ENCODE measurements around the gene GABBR2. TPM values are rescaled to one million over a fixed set of nuclear protein-coding genes. Genes with fewer than 3 reads are reported as not detected.

The GABBR2 gene
- polyA plus RNA-seq, 1 donor (not counting 4 experiments of a cell fraction or from before 2014, with no cell fraction given), result 0.01 TPM

DNA sequence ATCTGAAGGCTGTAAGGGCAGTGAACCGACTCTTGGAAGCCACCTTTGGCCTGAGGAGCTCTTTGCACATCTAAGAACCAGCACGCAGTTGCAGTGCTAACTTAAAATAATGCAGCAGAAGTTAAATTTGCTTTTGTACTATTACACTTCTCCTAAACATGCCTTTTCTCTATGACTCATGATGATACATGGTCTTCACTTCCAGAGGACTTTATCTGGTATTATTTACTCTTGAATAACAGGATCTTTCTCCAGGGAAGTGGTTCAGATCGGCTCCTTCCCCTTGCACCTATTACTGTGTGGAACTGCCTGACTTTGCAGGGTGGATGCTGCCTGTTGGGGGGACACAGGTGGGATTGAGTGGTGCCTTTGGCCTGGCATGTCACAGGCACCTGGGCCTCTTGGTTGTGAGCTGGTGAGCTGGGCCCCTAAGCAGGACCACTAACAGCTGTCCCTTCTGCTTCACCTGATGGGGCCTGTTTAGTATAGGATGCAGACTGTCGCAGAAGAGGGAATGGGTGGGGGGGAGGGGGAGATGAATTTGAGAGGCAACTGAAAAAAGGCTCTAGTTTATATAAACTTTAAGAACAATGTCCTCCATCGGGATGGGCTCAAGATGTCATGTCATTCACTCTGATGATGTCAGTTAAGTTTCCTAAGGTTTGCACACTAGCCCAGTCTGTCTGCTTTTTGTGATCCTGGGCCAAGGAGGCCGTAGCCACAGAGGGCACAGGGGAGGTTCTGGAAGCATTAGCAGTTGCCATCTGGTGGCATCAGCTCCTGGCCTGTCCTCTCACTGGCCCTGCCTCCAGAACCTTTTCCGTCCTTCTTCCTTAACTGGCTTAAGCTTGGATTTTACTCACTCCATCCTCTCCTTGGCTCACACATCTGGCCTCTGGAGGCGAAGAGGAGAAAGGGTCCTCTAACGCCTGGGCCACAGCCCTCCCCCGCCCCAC lies 33.9 kb upstream of the GABBR2 start:
- no peak for DNase-seq (ENCODE audit: low read depth, low spot score)
- Histone ChIP-seq H3K27me3 (ENCODE audit: control insufficient read depth, extremely low read depth, insufficient read depth, low read length) (no peaks in the 10 kb centered on the region), H3K36me3 (ENCODE audit: control insufficient read depth in 2 of 2, extremely low read depth in 1 of 2, insufficient read depth in 2 of 2, low read length in 2 of 2) (peaks cover 4% of the 10 kb centered on the region in 2 experiments), H3K9me1 (ENCODE audit: control insufficient read depth, extremely low read depth, insufficient read depth, low read length) (no peaks in the 10 kb centered on the region), H3K4me2 (ENCODE audit: control insufficient read depth, extremely low read depth, insufficient read depth, low read depth, low read length) (no peak overlapping the region), H3K9me3 (ENCODE audit: control insufficient read depth, low read depth, low read length) (no peaks in the 10 kb centered on the region), H2AFZ (ENCODE audit: control insufficient read depth, low read length) (no peak overlapping the region), H3K4me3 (ENCODE audit: control insufficient read depth in 2 of 3, extremely low read depth in 1 of 3, insufficient read depth in 2 of 3, low read depth in 1 of 3, low read length in 3 of 3) (no peak overlapping the region), H3K9ac (ENCODE audit: control insufficient read depth, extremely low read depth, insufficient read depth, low read length) (no peak overlapping the region), H3K79me2 (ENCODE audit: control insufficient read depth, insufficient read depth, low read length) (no peaks in the 10 kb centered on the region), H4K20me1 (ENCODE audit: control insufficient read depth, extremely low read depth, insufficient read depth, low read length) (no peaks in the 10 kb centered on the region), H3K4me1 (ENCODE audit: control insufficient read depth, extremely low read depth, insufficient read depth, low read length) (peaks cover 7% of the 10 kb centered on the region), H3K27ac (ENCODE audit: control insufficient read depth, insufficient read depth, low read length) (no peak overlapping the region)
- dilution Hi-C loops (cut with MboI; ENCODE audit: extremely low pct_ligation_motif_present, low sequenced_read_pairs), result no loop called here
- no peak for FAIRE-seq
- TF ChIP-seq EZH2 (IDR thresholded peaks at IDR 0.05; ENCODE audit: low read length), result no peak
- TF ChIP-seq, protein P1, sequence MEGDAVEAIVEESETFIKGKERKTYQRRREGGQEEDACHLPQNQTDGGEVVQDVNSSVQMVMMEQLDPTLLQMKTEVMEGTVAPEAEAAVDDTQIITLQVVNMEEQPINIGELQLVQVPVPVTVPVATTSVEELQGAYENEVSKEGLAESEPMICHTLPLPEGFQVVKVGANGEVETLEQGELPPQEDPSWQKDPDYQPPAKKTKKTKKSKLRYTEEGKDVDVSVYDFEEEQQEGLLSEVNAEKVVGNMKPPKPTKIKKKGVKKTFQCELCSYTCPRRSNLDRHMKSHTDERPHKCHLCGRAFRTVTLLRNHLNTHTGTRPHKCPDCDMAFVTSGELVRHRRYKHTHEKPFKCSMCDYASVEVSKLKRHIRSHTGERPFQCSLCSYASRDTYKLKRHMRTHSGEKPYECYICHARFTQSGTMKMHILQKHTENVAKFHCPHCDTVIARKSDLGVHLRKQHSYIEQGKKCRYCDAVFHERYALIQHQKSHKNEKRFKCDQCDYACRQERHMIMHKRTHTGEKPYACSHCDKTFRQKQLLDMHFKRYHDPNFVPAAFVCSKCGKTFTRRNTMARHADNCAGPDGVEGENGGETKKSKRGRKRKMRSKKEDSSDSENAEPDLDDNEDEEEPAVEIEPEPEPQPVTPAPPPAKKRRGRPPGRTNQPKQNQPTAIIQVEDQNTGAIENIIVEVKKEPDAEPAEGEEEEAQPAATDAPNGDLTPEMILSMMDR (optimal IDR thresholded peaks at IDR 0.05 in 1 of 3, IDR thresholded peaks at IDR 0.05 in 1 of 3, conservative IDR thresholded peaks at IDR 0.05 in 1 of 3; ENCODE audit: extremely low read depth in 1 of 3, insufficient read depth in 2 of 3, low read length in 3 of 3), result no peak

DNA sequence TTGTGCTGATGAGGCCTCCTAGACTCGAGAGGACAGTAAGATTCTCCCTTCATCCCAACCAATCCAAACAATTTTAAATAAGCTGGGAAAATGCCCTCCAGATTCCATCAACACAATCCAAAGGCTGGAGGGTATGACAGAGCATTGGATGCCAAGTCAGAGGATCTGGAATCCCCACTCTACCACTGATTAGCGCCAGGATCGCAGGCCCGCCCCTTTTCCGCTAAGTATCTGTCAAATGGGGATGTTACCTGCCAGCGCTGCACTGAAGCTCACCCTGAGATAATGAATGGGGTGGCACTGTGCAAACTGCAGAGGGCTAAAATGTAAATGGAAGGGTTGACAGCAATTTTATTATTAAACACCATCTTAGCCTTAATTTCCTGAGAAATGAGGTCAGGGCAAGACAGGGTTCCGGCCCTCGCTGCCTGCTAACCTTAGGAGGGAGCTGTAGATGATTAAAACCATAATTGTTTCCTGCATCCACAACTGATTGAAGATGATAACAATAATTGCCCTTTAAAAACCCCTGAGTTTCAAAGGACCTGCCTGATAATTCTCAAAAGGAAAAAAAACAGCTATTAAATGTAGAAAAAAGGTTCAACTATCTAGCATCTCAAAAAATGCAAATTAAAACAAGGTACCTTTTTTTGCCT lies 31.6 kb upstream of the GABBR2 start:
- Histone ChIP-seq H3K4me3 (ENCODE audit: control insufficient read depth in 2 of 3, extremely low read depth in 1 of 3, insufficient read depth in 2 of 3, low read depth in 1 of 3, low read length in 3 of 3) (no peak overlapping the region), H3K27me3 (ENCODE audit: control insufficient read depth, extremely low read depth, insufficient read depth, low read length) (no peaks in the 10 kb centered on the region), H4K20me1 (ENCODE audit: control insufficient read depth, extremely low read depth, insufficient read depth, low read length) (no peaks in the 10 kb centered on the region), H3K36me3 (ENCODE audit: control insufficient read depth in 2 of 2, extremely low read depth in 1 of 2, insufficient read depth in 2 of 2, low read length in 2 of 2) (peaks cover 4% of the 10 kb centered on the region in 2 experiments), H3K9me1 (ENCODE audit: control insufficient read depth, extremely low read depth, insufficient read depth, low read length) (no peaks in the 10 kb centered on the region), H2AFZ (ENCODE audit: control insufficient read depth, low read length) (no peak overlapping the region), H3K27ac (ENCODE audit: control insufficient read depth, insufficient read depth, low read length) (no peak overlapping the region), H3K4me1 (ENCODE audit: control insufficient read depth, extremely low read depth, insufficient read depth, low read length) (peaks cover 7% of the 10 kb centered on the region), H3K79me2 (ENCODE audit: control insufficient read depth, insufficient read depth, low read length) (no peaks in the 10 kb centered on the region), H3K9ac (ENCODE audit: control insufficient read depth, extremely low read depth, insufficient read depth, low read length) (no peak overlapping the region), H3K4me2 (ENCODE audit: control insufficient read depth, extremely low read depth, insufficient read depth, low read depth, low read length) (no peak overlapping the region), H3K9me3 (ENCODE audit: control insufficient read depth, low read depth, low read length) (no peaks in the 10 kb centered on the region)
- FAIRE-seq, result no peak
- TF ChIP-seq EZH2 (IDR thresholded peaks at IDR 0.05; ENCODE audit: low read length), result no peak
- TF ChIP-seq, protein P1 (optimal IDR thresholded peaks at IDR 0.05 in 1 of 3, IDR thresholded peaks at IDR 0.05 in 1 of 3, conservative IDR thresholded peaks at IDR 0.05 in 1 of 3; ENCODE audit: extremely low read depth in 1 of 3, insufficient read depth in 2 of 3, low read length in 3 of 3), result no peak
- no peak for DNase-seq (ENCODE audit: low read depth, low spot score)
- dilution Hi-C loops (cut with MboI; ENCODE audit: extremely low pct_ligation_motif_present, low sequenced_read_pairs), result no loop called here
